Measurements from ENCODE around the gene DNAJC27.

Gene DNAJC27

DNA sequence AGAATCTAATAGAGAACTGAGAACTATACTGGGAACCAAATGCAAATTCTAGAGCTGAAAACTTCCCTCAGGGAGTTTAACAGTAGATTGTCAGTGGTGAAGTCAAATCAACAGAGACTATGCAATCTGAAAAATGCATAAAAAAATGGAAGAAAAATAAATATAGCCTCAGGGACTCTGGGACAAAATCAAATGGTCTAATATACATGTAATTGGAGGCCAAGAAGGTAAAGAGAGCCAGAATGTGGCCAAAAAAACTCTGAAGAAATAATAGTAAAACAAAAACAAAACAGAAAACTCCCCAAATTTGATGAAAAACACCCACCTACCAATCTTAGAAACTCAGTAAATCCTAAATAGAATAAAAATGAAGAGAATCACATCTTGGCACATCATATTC, 16.5 kb downstream of the DNAJC27 start:
- H3K36me3 ChIP-seq (ENCODE audit: insufficient read depth, low read length) = peaks cover 77% of the 10 kb centered on the region
- no peak overlapping the region for H3K9ac ChIP-seq (ENCODE audit: low read length)
- H3K27me3 ChIP-seq (ENCODE audit: insufficient read depth, low read length) = no peaks in the 10 kb centered on the region
- no peak overlapping the region for H3K27ac ChIP-seq (ENCODE audit: low read depth, low read length, poor library complexity, severe bottlenecking)
- H3K9me2 ChIP-seq (ENCODE audit: low read depth, low read length) = no peaks in the 10 kb centered on the region
- no peaks in the 10 kb centered on the region for H3K79me2 ChIP-seq (ENCODE audit: insufficient read depth, low read length)
- no peak overlapping the region for H3K4me2 ChIP-seq (ENCODE audit: low read length)
- H3K9me3 ChIP-seq (ENCODE audit: low read length) = no peaks in the 10 kb centered on the region; the same call in 1 of the 2 replicates
- no peaks in the 10 kb centered on the region for H4K20me1 ChIP-seq (ENCODE audit: insufficient read depth, low read length)
- H3K4me1 ChIP-seq (ENCODE audit: insufficient read depth, low read length, severe bottlenecking) = no peaks in the 10 kb centered on the region
- no peak overlapping the region for H3K4me3 ChIP-seq (ENCODE audit: low read depth, low read length, poor library complexity, severe bottlenecking)
- H2AFZ ChIP-seq (ENCODE audit: low read length) = no peak overlapping the region
- no peak for TF ChIP-seq CTCF (IDR thresholded peaks at IDR 0.05; ENCODE audit: low read length)
- no peak for TF ChIP-seq EZH2 (IDR thresholded peaks at IDR 0.05; ENCODE audit: borderline replicate concordance, low read length)
- H3F3A ChIP-seq (ENCODE audit: insufficient read depth, low read length) = no peaks in the 10 kb centered on the region

DNA sequence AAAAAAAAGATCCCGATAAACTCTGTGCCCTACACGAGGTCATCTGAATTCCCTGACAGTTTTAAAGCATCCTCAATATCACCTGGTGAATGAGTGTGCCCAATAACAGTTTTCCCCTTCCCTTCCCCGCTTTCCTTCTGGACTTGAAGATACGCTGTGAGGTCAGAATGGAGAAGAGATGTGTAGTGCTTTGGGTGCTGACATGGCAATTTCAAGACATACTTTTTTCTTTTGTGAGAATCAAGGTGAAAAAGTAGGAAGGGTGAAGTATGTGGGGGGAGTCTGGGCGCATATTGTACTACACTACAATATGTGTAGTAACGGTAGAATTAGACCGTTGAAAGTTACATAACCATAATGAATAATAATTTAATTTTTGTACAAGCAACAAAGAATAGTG, 21.7 kb downstream of the DNAJC27 start:
- no peaks in the 10 kb centered on the region for H3F3A ChIP-seq (ENCODE audit: insufficient read depth, low read length)
- no peak overlapping the region for H3K27ac ChIP-seq (ENCODE audit: low read depth, low read length, poor library complexity, severe bottlenecking)
- H2AFZ ChIP-seq (ENCODE audit: low read length) = no peak overlapping the region
- H3K4me2 ChIP-seq (ENCODE audit: low read length) = no peak overlapping the region
- no peaks in the 10 kb centered on the region for H3K79me2 ChIP-seq (ENCODE audit: insufficient read depth, low read length)
- H3K9ac ChIP-seq (ENCODE audit: low read length) = no peak overlapping the region
- H3K4me3 ChIP-seq (ENCODE audit: low read depth, low read length, poor library complexity, severe bottlenecking) = no peak overlapping the region
- no peaks in the 10 kb centered on the region for H3K27me3 ChIP-seq (ENCODE audit: insufficient read depth, low read length)
- no peaks in the 10 kb centered on the region for H4K20me1 ChIP-seq (ENCODE audit: insufficient read depth, low read length)
- H3K4me1 ChIP-seq (ENCODE audit: insufficient read depth, low read length, severe bottlenecking) = no peaks in the 10 kb centered on the region
- H3K9me3 ChIP-seq (ENCODE audit: low read length) = no peaks in the 10 kb centered on the region; the same call in 1 of the 2 replicates
- H3K36me3 ChIP-seq (ENCODE audit: insufficient read depth, low read length) = peaks cover 50% of the 10 kb centered on the region
- H3K9me2 ChIP-seq (ENCODE audit: low read depth, low read length) = no peaks in the 10 kb centered on the region
- no peak for TF ChIP-seq CTCF (IDR thresholded peaks at IDR 0.05; ENCODE audit: low read length)
- no peak for TF ChIP-seq EZH2 (IDR thresholded peaks at IDR 0.05; ENCODE audit: borderline replicate concordance, low read length)

- Histone ChIP-seq H3K4me2 (ENCODE audit: low read length) (no peak overlapping the region), H3K9ac (ENCODE audit: low read length) (no peak overlapping the region), H3K4me1 (ENCODE audit: insufficient read depth, low read length, severe bottlenecking) (no peaks in the 10 kb centered on the region)
Observed at GRCh38 chr2:24948506-24948905, 23.2 kb downstream of the DNAJC27 start.

More at GRCh38 chr2:24948506-24948905, 23.2 kb downstream of the DNAJC27 start:
- no peak for TF ChIP-seq EZH2 (IDR thresholded peaks at IDR 0.05; ENCODE audit: borderline replicate concordance, low read length)
- TF ChIP-seq CTCF (IDR thresholded peaks at IDR 0.05; ENCODE audit: low read length) = no peak
- Histone ChIP-seq H3K9me2 (ENCODE audit: low read depth, low read length) (no peaks in the 10 kb centered on the region), H3K9me3 (ENCODE audit: low read length) (no peaks in the 10 kb centered on the region), H3K27me3 (ENCODE audit: insufficient read depth, low read length) (no peaks in the 10 kb centered on the region), H3K79me2 (ENCODE audit: insufficient read depth, low read length) (no peaks in the 10 kb centered on the region), H3K4me3 (ENCODE audit: low read depth, low read length, poor library complexity, severe bottlenecking) (no peak overlapping the region), H3F3A (ENCODE audit: insufficient read depth, low read length) (no peaks in the 10 kb centered on the region), H3K36me3 (ENCODE audit: insufficient read depth, low read length) (peaks cover 36% of the 10 kb centered on the region), H2AFZ (ENCODE audit: low read length) (no peak overlapping the region), H3K27ac (ENCODE audit: low read depth, low read length, poor library complexity, severe bottlenecking) (no peak overlapping the region), H4K20me1 (ENCODE audit: insufficient read depth, low read length) (no peaks in the 10 kb centered on the region)

All from OCI-LY1 (cell line).